Stimulated activated CD4-positive, alpha-beta T cell treated with anti-CD3 and anti-CD28 coated beads, Interleukin-15, amount 100 ng/mL, for 1 hour (primary cell): ENCODE results near the gene MYL12A.

Experiments used
- DNase-seq, 2 donors: peaks; one replicate each; pipeline ENCODE4 v3.0.0-alpha.2; 2020; ENCODE audit warnings: low read depth in 1 of 2, low spot score in 1 of 2

The MYL12A gene

GRCh38 chr18:3224223-3224622, 23.4 kb upstream of the MYL12A start:
- no peak for DNase-seq

GRCh38 chr18:3225588-3225987, 22.0 kb upstream of the MYL12A start:
- DNase-seq: no peak

- no peak for DNase-seq
Measured at GRCh38 chr18:3226048-3226447, 21.6 kb upstream of the MYL12A start.

DNA sequence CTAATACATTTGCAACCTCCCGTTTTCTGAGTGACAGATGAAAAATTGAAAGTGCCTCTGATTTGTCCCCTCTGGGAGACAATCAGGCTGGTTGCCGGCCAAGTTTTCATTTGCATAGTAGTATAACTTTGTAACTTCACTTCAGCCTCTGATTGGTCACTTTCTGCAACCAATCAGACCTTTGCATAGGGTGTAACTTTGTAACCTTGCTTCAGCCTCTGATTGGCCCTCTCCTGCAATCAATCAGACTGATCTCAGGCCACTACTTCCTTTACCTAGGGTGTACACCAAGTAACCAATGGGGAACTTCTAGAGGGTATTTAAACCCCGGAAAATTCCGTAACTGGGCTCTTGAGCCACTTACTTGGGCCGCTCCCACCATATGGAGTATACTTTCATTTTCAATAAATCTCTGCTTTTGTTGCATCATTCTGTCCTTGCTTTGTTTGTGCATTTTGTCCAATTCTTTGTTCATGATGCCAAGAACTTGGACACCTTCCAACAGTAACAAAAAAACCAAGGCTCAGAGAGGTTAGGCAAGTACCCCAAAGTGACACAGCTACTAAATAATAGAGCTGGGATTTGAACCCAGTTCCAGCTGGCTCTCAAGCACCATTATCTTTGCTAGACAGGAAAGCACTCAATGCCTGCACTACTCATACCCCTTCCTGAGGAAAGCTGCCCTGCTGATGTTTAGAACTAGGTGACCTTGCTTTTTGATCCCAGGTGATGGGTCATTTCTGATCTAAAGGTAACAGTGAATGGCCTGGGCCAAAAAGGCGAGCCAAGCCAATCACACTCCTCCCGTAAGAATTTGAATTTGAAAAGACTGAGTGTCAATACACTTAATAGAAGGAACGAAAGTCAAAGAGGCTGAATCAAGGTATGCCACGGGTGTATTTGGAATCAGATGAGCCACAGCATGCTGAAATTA, 16.9 kb upstream of the MYL12A start:
- DNase-seq: no peak

DNA sequence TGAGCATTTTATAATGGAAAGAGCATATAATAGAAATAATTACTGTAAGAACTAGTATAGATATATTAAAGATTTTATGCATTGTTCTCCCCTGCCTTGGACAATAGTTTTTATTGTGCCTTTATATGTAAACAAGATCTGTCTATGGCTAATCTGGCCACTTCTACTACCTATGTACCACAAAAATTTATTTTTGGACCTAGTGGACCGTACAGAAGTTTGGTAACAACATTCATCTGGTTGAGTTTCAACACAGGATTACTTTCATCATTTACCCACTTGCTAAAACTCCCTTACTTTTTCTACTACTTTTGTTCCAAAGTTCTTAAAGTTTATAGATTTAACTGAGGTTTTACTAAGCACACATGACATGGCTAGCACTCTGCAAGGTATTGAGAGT, 14.6 kb upstream of the MYL12A start:
- no peak for DNase-seq

- no peak for DNase-seq
Measured at GRCh38 chr18:3233433-3234168, 14.0 kb upstream of the MYL12A start.

DNA sequence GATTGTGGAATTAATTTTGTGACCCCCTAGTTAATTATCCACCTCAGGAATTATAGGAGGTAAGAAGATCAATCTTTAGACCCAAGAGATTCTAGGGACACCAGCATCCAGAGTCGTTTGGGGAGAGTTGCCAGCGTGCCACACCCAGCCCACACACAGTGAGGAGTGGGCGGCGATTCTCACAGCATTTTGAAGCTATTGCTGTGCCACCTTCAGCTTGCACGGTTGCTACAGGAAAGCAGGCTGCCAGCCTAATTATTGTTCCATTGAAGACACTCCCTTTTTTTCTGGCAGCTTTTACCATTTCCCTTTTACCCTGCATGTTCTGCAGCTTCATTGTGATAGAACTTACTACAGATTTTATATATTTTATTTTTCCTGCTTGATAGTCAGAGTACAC, 13.1 kb upstream of the MYL12A start:
- DNase-seq: no peak

DNA sequence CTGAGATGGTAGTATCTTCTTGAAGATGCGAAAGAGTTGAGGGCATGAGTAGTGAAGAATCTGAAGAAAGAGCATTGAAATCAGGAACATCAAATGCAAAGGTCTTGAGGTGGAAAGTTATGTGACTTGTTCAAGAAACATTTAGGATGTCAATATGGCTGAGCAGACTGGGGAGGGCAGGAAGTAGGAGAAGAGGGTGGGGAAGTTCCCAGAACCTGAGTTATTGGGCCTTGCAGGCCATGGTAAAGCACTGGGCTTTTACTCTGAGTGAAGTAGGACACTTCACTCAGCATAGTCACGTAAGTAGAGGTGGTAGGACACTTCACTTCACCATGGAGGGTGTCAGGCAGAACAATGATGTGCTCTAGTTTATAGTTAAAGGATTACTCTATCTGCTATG, 11.8 kb upstream of the MYL12A start:
- DNase-seq: no peak

DNA sequence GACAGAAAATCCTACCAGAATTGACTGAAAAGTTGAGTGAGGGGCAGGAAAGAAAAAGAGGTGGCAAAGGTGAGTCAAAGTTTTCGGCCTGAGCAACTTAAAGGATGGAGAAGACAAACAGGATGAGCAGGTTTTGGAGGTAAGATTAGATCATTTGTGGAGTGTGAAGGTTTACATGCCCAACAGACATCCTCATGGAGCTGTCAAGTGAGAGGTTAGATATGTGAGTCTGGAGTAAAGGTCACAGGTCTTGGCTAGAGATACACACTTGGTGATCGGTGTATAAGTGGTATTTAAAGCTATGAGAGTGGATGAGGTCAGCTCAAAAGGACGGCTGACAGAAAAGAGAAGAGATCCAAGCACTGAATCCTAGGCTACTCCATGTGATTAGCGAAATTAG, 11.1 kb upstream of the MYL12A start:
- no peak for DNase-seq

DNA sequence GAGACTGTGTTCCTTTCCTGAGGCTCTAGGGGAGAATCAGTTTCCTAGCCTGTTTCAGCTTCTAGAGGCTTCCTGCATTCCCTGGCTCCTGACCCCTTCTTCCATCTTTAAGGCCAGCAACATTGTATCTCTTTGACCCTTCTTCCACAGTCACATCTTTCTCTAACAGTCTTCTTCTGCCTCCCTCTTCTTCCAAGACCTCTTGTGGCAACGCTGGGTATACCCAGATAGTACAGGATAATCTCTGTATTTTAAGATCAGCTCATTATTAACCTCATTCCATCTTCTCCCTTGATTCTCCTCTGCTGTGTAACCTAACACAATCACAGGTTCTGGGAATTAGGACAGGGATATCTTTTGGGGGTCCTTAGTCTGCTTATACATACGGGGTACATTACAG, 8.9 kb upstream of the MYL12A start:
- DNase-seq: no peak

- no peak for DNase-seq
Measured at GRCh38 chr18:3245185-3245564, 2.4 kb upstream of the MYL12A start.

DNA sequence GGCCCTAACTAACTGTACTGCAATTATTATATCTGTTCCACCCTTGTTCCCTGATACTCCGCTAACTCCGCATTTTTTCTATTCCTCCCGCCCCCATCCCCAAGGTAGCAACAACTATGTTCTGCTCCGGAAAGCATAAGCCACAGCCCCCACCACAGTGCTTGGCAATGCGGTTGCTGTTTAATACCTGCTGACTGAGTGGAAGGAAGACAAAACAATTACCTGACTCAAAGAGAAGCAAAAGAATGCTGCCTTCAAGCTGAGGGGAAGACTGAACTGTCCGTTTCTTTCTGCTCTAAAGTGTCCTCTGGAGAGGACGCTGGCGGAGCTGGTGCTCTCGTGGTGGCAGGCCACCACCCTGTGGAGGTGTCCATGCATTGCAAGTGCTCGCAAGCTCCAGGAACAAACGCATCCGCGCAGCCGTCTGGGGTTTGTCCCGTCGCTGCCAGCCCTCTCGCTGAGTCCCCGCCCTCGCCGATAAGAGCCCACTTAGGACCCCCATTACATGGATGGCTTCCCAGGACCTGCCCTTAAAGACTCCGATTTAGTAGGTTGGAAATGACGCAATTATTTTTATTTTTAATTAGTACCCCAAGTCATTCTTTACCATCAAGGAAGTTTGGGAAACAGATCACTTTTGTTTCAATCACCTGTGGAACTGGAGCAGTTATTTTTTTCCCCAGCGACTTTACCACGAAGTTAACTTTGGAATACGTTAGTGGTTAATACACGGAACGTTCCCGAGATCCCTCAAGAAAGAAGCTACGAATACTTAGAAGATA, 1.6 kb upstream of the MYL12A start:
- DNase-seq: peak; percentile 53 to 69

GRCh38 chr18:3246635-3247239, 864 bp upstream of the MYL12A start:
- DNase-seq: no peak

GRCh38 chr18:3248062-3248657, 559 bp downstream of the MYL12A start:
- DNase-seq: no peak

DNA sequence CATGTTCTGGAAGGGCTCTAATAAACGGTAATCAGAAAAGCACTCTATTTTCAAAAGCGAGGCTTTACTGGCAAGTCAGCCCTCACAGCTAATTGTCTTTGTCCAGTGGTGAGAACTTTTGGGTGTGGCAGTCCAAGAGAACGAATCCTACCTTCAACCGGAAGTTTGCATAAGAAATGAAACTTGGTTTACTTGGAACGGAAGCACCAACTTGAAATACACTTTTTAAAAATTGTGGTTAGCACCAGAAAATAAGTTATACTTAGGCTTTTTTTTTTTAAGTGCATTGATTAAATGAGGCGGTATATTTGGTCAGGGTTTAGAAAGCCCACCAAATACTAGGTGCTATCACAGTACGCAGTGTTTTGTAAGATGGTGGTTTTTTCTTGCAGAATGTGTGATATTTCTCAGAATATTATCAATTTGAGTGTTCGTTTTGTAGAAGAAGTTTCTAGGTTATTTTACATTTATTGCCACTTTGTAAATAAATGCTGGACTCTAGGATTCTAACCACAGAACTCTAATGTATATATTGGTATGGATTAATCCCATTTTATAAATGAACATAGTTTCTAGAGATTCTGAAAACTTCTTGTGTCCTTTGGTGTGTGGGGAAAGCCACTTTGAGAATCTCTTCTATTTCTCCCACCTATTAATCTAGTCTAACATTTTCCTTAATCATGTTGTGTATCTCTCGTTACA, 1.2 kb downstream of the MYL12A start:
- no peak for DNase-seq

DNA sequence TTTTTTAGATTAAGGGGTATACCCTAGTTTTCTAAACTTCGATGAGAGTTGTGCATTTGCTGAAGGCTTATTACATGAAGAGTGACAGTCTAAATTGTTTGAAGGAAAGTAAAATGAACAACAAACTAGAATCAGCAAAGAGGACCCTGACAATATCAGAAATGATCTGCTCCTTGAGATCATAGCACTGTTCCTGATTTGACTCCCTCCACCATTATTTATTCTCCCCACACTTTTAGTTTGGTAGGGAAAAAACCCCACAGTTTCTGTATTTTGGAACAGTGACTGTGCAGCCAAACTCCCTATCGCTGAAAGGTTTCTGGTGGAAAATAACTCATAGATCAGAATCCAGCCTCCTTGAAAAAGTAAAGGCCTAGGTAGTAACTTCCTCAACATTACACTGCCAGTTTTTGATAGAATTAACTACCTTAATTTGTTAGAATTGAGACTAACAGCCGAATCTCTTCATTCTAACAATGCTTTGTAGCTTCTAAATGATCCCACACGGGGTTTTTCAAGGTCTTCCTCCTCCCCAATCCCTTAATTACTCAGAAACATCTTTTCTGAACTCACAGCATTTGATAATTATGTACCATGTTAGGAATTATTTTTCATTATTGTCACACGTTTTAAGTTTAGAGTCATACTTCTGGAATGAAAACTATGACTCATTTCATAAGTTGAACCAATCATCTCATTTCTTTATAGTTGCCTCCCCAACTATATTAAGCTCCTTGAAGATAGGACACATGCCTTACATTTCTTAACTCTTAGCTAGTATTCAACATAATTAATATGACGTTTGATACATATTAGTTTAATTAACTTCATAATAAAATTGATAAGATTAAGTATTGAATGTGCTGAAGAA, 2.9 kb downstream of the MYL12A start:
- no peak for DNase-seq

- no peak for DNase-seq
Measured at GRCh38 chr18:3251249-3251962, 3.8 kb downstream of the MYL12A start.

DNA sequence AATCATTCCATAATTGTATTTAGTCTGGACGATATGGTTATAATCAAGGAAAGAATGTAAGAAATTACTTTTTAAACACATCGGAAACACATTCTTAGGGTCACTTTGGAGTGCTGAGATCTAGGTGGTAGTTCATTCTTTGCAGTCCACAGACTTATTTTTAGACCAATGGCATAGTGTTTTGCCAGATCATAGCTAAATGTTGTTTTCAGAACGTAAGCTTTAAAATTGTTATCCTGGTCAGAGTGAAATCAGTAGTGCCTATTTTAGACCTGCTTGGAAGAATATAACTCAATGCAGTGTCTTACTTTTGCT, 4.3 kb downstream of the MYL12A start:
- no peak for DNase-seq

- no peak for DNase-seq
Measured at GRCh38 chr18:3252843-3253242, 5.2 kb downstream of the MYL12A start.
